Measurements from ENCODE around the gene CTIF. TPM values are rescaled to one million over a fixed set of nuclear protein-coding genes. Genes with fewer than 3 reads are reported as not detected.

The CTIF gene
- polyA plus RNA-seq, 1 experiment, result 40.2 TPM

DNA sequence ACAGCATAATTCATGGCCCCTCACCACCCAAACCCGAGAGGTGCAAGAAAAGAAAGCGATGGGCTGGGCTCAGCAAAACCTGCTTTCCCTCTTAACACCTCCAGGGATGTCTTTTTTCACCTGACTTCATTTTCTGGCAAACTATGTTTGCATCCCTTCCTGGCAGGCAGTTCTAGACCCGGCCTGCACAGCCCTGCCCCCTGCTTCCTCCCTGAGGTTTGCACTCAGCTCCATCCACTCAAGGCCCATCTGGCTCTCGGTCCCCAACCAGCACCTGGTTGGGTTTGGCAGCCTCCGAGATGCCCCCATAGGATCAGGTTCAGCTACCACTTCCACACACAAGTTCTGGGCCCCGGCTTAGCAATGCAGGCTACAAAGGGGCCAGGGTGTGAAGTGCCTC lies 226.2 kb downstream of the CTIF start:
- ChIA-PET CTCF (interaction anchor here (1.1 kb wide), 1 partner anchor 88 kb away, joined by 3 read pairs; no protein-coding TSS in a partner anchor), POLR2A (no interaction called here)
- no peak for DNase-seq (ENCODE audit: low read depth, low spot score)
- Histone ChIP-seq H3K9me3 (ENCODE audit: control insufficient read depth, insufficient read depth, low read length) (no peaks in the 10 kb centered on the region), H3K27me3 (ENCODE audit: control insufficient read depth, insufficient read depth, low read length) (no peaks in the 10 kb centered on the region), H3K4me3 (ENCODE audit: low read depth, low read length) (no peak overlapping the region), H3K27ac (ENCODE audit: low read depth, low read length) (no peak overlapping the region)
- TF ChIP-seq, protein P1, sequence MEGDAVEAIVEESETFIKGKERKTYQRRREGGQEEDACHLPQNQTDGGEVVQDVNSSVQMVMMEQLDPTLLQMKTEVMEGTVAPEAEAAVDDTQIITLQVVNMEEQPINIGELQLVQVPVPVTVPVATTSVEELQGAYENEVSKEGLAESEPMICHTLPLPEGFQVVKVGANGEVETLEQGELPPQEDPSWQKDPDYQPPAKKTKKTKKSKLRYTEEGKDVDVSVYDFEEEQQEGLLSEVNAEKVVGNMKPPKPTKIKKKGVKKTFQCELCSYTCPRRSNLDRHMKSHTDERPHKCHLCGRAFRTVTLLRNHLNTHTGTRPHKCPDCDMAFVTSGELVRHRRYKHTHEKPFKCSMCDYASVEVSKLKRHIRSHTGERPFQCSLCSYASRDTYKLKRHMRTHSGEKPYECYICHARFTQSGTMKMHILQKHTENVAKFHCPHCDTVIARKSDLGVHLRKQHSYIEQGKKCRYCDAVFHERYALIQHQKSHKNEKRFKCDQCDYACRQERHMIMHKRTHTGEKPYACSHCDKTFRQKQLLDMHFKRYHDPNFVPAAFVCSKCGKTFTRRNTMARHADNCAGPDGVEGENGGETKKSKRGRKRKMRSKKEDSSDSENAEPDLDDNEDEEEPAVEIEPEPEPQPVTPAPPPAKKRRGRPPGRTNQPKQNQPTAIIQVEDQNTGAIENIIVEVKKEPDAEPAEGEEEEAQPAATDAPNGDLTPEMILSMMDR (IDR thresholded peaks at IDR 0.05; ENCODE audit: low read depth, low read length), result no peak

- ChIA-PET POLR2A (no interaction called here), CTCF (interaction anchor here (0.6 kb wide), 1 partner anchor 45 kb away, joined by 3 read pairs; no protein-coding TSS in a partner anchor)
Observed at GRCh38 chr18:48766026-48766425, 227.2 kb downstream of the CTIF start.

GRCh38 chr18:48766487-48766886 lies 227.7 kb downstream of the CTIF start:
- ChIA-PET CTCF (interaction anchor here (0.6 kb wide), 1 partner anchor 44 kb away, joined by 3 read pairs; no protein-coding TSS in a partner anchor), POLR2A (no interaction called here)
- H3K27me3 ChIP-seq (ENCODE audit: control insufficient read depth, insufficient read depth, low read length), result no peaks in the 10 kb centered on the region
- peaks cover 1% of the 10 kb centered on the region; the same call in 1 of the 2 replicates for H3K9me3 ChIP-seq (ENCODE audit: control insufficient read depth, insufficient read depth, low read length)
- TF ChIP-seq, protein P1 (IDR thresholded peaks at IDR 0.05; ENCODE audit: low read depth, low read length), result no peak
- DNase-seq (ENCODE audit: low read depth, low spot score), result no peak
- no peak overlapping the region for H3K27ac ChIP-seq (ENCODE audit: low read depth, low read length)
- no peak overlapping the region for H3K4me3 ChIP-seq (ENCODE audit: low read depth, low read length)

More at GRCh38 chr18:48766026-48766425, 227.2 kb downstream of the CTIF start:
- DNase-seq (ENCODE audit: low read depth, low spot score), result peak; percentile 34
- H3K27me3 ChIP-seq (ENCODE audit: control insufficient read depth, insufficient read depth, low read length), result no peaks in the 10 kb centered on the region
- H3K27ac ChIP-seq (ENCODE audit: low read depth, low read length), result no peak overlapping the region
- TF ChIP-seq, protein P1 (IDR thresholded peaks at IDR 0.05; ENCODE audit: low read depth, low read length), result no peak
- H3K4me3 ChIP-seq (ENCODE audit: low read depth, low read length), result no peak overlapping the region
- H3K9me3 ChIP-seq (ENCODE audit: control insufficient read depth, insufficient read depth, low read length), result no peaks in the 10 kb centered on the region

DNA sequence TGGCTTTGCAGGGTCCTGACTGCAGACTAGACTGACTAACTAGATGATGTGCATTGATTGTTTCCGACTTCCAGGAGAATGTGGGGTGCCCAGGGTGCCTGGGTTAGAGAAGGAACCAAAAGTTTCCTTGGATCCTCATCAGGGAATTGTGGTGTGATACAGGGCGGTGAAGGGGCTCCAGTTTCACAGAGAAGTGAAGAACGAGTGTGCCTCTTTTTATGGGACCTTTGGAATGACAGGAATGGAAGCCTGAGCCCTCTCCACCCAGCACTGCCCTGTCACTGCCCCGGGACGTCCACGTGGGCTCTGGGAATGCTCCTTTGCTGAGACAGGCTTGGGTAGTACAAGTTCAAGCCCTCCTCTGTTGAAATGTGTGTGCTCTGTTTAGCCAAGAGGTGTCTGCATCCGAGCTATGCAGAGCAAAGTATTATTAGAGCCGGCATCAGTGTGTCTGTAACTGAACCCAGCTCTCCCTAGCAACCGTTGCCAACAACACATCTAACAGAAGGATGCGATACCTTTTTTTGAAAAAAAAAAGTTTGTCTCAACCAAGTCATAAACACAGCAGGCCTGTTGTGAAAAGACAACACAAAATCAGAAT lies 228.4 kb downstream of the CTIF start:
- ChIA-PET POLR2A (no interaction called here), CTCF (interaction anchor here (1.2 kb wide), 1 partner anchor 10 kb away, joined by 3 read pairs; no protein-coding TSS in a partner anchor)
- DNase-seq (ENCODE audit: low read depth, low spot score), result no peak
- Histone ChIP-seq H3K9me3 (ENCODE audit: control insufficient read depth, insufficient read depth, low read length) (peaks cover 4% of the 10 kb centered on the region; the same call in 1 of the 2 replicates), H3K27ac (ENCODE audit: low read depth, low read length) (no peak overlapping the region), H3K27me3 (ENCODE audit: control insufficient read depth, insufficient read depth, low read length) (no peaks in the 10 kb centered on the region), H3K4me3 (ENCODE audit: low read depth, low read length) (no peak overlapping the region)
- TF ChIP-seq, protein P1 (IDR thresholded peaks at IDR 0.05; ENCODE audit: low read depth, low read length), result no peak

- H3K9me3 ChIP-seq (ENCODE audit: control insufficient read depth, insufficient read depth, low read length), result peaks cover 4% of the 10 kb centered on the region; the same call in 1 of the 2 replicates
- TF ChIP-seq, protein P1 (IDR thresholded peaks at IDR 0.05; ENCODE audit: low read depth, low read length), result no peak
- H3K4me3 ChIP-seq (ENCODE audit: low read depth, low read length), result no peak overlapping the region
- DNase-seq (ENCODE audit: low read depth, low spot score), result no peak
- H3K27ac ChIP-seq (ENCODE audit: low read depth, low read length), result no peak overlapping the region
- H3K27me3 ChIP-seq (ENCODE audit: control insufficient read depth, insufficient read depth, low read length), result no peaks in the 10 kb centered on the region
- POLR2A ChIA-PET, result no interaction called here
- CTCF ChIA-PET, result interaction anchor here (0.8 to 1.2 kb wide), 2 partner anchors 9 to 294 kb away, joined by 3 read pairs; no protein-coding TSS in a partner anchor
Observed at GRCh38 chr18:48769006-48769636, 230.3 kb downstream of the CTIF start.

Data from AG04450 (cell line).